ENCODE results near the gene UQCC3.

DNA sequence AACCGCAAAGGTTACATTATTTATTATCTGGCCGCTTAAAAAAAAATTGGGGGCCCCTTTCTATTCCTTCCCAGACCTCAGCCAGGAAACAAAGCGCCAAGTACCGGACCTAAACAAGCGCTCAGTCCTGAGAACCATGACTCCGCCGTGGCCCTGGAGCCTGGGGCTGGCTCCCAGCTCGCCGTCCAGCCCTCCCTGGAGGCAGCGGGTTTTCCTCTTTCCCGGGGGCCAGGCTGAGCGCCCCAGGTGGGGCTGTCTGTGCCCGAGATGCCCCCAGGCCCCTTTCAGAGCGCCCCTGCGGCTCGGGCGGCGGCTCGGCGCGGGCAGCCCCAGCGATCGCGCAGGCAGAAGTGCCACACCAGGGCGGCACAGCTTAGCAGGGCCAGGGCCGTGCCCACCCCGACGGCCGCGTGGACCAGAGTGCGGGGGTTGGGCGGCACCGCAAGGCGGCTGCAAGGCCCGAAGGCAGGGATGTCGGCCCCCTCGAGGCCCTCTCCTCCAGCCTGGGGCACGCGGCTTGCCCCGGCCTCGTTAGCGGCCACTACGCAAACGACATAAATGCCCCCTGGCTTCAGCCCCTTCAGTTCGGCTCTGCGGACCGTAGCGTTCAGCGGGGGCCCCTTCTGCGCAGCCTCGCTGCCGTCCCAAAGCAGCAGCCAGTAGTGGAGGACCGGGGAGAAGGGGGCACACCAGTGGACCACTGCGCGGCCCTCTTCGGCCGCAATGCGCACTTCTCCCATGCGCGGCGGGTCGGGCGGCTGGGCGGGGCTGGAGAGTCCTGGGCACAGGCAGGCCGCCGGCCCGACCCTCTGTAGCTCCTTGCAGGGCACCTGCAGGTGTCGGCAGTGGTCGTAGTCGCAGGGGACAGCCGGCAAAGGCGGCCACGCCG lies 16.3 kb downstream of the UQCC3 start:
- TF ChIP-seq, protein P1, sequence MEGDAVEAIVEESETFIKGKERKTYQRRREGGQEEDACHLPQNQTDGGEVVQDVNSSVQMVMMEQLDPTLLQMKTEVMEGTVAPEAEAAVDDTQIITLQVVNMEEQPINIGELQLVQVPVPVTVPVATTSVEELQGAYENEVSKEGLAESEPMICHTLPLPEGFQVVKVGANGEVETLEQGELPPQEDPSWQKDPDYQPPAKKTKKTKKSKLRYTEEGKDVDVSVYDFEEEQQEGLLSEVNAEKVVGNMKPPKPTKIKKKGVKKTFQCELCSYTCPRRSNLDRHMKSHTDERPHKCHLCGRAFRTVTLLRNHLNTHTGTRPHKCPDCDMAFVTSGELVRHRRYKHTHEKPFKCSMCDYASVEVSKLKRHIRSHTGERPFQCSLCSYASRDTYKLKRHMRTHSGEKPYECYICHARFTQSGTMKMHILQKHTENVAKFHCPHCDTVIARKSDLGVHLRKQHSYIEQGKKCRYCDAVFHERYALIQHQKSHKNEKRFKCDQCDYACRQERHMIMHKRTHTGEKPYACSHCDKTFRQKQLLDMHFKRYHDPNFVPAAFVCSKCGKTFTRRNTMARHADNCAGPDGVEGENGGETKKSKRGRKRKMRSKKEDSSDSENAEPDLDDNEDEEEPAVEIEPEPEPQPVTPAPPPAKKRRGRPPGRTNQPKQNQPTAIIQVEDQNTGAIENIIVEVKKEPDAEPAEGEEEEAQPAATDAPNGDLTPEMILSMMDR (IDR thresholded peaks at IDR 0.05): no peak
- TF ChIP-seq POLR2A (IDR thresholded peaks at IDR 0.05): no peak
